GM18526 (cell line): Measurements from ENCODE around the gene CPAMD8.
A peak's percentile ranks its signal among the peaks of the same experiment; 100 is the strongest.

Source experiments
- POLR2A ChIP-seq: IDR thresholded peaks from 3 replicates; pipeline ENCODE4 v1.6.1; 2011; ENCODE audit not compliant: insufficient read length; ENCODE audit errors: extremely low read depth

CPAMD8 gene

GRCh38 chr19:17026706-17027534, at the start of gene CPAMD8:
Gene CPAMD8, minus strand, starts transcription at chr19:17026810. Its CDS starts 168 bp downstream, at chr19:17026642.
- TF ChIP-seq POLR2A, result no peak

GRCh38 chr19:17075864-17076542, 49.4 kb upstream of the CPAMD8 start:
- no peak for TF ChIP-seq POLR2A

- TF ChIP-seq POLR2A, result peak; percentile 77
Observed at GRCh38 chr19:17075035-17075863, 48.6 kb upstream of the CPAMD8 start, which contains the start of the genes HAUS8 and MYO9B. Gene HAUS8, minus strand, starts transcription at chr19:17075452. Its CDS starts 30 bp downstream, at chr19:17075422. Gene MYO9B, plus strand, starts transcription at chr19:17075777. Its CDS starts 25,941 bp downstream, at chr19:17101718.

- no peak for TF ChIP-seq POLR2A
Observed at GRCh38 chr19:17074634-17075034, 48.0 kb upstream of the CPAMD8 start.

GRCh38 chr19:17073869-17074633, 47.4 kb upstream of the CPAMD8 start:
- TF ChIP-seq POLR2A, result no peak

- TF ChIP-seq POLR2A, result no peak
Observed at GRCh38 chr19:17070912-17071311, 44.3 kb upstream of the CPAMD8 start.

- TF ChIP-seq POLR2A, result no peak
Observed at GRCh38 chr19:17070421-17070820, 43.8 kb upstream of the CPAMD8 start.

GRCh38 chr19:17069193-17069592, 42.6 kb upstream of the CPAMD8 start:
- TF ChIP-seq POLR2A, result no peak

GRCh38 chr19:17063428-17063827, 36.8 kb upstream of the CPAMD8 start:
- no peak for TF ChIP-seq POLR2A

- no peak for TF ChIP-seq POLR2A
Observed at GRCh38 chr19:17061691-17062090, 35.1 kb upstream of the CPAMD8 start.

- TF ChIP-seq POLR2A, result no peak
Observed at GRCh38 chr19:17061205-17061604, 34.6 kb upstream of the CPAMD8 start.

GRCh38 chr19:17060802-17061201, 34.2 kb upstream of the CPAMD8 start:
- TF ChIP-seq POLR2A, result no peak

- TF ChIP-seq POLR2A, result no peak
Observed at GRCh38 chr19:17058236-17058635, 31.6 kb upstream of the CPAMD8 start.

GRCh38 chr19:17055636-17056035, 29.0 kb upstream of the CPAMD8 start:
- TF ChIP-seq POLR2A, result no peak

- no peak for TF ChIP-seq POLR2A
Observed at GRCh38 chr19:17054746-17055145, 28.1 kb upstream of the CPAMD8 start.
